Right renal cortex interstitium (tissue), 3 donors: Measurements from ENCODE around the gene MICAL2. TPM values are rescaled to one million over a fixed set of nuclear protein-coding genes. Genes with fewer than 3 reads are reported as not detected.

Experiments
- DNase-seq, 3 donors: peaks; one replicate each; pipeline ENCODE4 v3.0.0-alpha.2; 2013; ENCODE audit warnings: low read depth in 3 of 3, low spot score in 2 of 3
- polyA plus RNA-seq, 3 donors: library from polyadenylated mRNA; unstranded; fragments of 120-200 nt; gene quantifications; one replicate each; pipeline ENCODE4 v1.2.1, GENCODE V29; 2013; ENCODE audit not compliant: insufficient read length in 3 of 3

MICAL2 gene
- polyA plus RNA-seq, 3 donors = 6.7 to 8.3 (median 7.1) TPM

- DNase-seq = no peak
These were observed 129.0 kb downstream of the MICAL2 start for GRCh38 chr11:12239396-12239795.

DNA sequence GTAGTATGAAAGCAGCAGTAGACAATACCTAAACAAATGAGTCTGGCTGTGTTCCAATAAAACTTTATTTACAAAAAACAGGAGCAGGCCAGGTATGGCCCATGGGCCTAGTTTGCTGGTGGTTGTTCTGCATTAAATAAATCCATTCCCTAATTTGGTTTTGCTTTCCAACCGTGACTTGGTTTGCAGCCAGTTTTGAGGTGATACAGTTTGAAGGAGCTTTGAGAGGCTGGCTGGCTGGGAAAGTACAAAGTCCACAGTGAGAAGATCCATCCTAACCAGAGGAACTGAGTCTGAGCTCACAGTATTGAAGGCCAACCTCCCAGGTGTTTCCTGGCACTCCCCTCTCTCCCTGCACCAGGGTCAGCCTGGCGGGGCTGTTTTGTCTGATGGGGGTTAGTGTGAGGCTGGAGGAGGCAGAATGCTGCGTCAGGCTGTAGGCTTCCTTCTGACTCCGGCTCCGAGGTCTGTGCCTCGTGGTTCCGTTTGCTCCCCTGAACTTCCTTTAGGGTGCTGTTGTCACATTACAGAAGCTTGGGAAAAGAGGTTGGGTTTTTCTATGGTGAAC, 129.5 kb downstream of the MICAL2 start:
- DNase-seq = no peak

GRCh38 chr11:12240677-12241076, 130.3 kb downstream of the MICAL2 start:
- no peak for DNase-seq

GRCh38 chr11:12241401-12241800, 131.0 kb downstream of the MICAL2 start:
- no peak for DNase-seq

- DNase-seq = no peak
These were observed 131.7 kb downstream of the MICAL2 start for GRCh38 chr11:12241971-12242672.

DNA sequence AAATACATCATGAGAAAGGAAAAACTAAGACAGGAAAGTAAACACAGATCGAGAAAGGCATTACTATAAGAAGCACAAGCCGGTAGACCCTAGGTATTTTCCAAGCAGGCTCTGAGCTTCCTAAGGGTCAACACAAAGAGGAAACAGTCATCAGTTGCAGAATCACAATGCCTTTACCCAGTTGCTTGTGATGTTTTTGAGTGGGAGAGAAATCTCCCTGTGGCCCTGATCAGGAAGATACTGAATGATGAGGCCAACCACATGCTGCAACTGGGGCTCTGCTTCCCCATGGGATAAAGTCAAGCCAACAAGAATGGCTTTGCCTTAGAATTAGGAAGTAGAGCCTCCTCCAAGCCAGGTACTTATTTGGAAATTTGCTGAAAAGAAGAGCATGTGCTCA, 132.6 kb downstream of the MICAL2 start:
- DNase-seq = no peak

DNA sequence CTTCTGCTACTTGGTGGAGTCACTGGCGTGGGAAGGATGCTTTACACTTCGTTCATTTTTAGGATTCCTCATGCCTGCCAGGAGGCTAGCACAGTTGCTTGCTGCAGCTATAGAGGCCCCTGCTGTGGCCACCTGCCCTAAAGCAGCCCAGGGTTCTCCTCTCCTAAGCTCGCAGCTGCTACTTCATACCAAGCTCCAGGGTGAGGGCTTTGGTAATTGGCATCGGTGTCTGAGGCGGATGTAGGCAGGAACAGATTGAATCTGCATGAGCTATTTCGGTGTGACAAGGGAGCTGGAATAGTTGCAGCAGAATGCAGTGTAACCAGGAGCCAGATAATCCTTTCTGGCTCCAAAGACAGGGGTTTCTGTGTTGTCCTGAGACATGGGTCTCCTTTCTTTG, 133.1 kb downstream of the MICAL2 start:
- no peak for DNase-seq

DNA sequence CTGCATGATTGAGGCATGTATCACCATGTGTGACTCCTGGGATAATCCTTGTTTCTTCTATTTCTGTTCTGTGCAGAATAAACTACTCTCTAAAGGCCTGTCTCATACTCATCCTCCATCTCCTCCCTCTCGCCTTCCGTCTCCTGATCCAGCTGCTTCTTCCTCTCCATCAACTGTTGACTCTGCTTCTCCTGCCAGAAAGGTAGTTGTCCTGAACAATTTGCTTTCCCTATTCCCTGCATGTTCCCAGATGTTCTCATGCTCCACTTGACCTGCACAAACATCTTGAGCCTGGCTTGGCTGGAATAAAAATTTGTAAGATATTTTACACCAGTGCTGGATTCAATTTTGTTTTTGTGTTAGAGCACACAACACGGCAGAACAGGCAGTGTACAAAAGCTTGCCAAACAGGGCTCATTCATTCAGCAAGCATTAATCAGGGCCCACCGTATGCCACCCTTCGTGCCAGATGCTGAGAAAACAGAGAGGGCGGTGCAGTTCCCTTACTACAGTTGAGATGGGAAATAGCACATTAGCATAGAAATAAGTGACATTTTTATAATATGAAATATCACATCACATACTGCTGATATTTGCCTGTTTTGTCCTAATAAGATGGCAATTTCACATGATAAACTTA, 133.6 kb downstream of the MICAL2 start:
- DNase-seq = no peak

DNA sequence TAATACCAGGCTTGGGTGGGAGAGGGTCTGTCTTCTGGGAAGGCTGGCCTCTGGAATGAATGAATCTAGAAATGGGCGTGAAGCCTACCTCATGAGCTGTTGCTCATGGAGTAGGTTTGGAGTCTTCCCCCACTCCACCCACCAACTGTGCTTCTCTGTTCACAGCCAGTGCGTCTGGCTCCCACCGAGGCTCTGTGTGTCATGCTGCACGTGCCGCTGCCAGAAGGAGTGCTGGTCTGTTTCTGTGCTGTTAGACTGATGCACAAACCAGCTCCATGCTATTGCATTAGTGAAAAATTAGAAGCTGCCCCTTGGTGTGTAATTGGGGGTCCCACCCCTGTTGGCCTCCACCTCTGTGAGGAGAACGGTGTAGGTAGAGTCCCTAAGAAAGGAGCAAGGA, 134.7 kb downstream of the MICAL2 start:
- DNase-seq = no peak

- DNase-seq = no peak
These were observed 135.2 kb downstream of the MICAL2 start for GRCh38 chr11:12245549-12246016.

GRCh38 chr11:12246147-12246546, 135.8 kb downstream of the MICAL2 start:
- DNase-seq = no peak

DNA sequence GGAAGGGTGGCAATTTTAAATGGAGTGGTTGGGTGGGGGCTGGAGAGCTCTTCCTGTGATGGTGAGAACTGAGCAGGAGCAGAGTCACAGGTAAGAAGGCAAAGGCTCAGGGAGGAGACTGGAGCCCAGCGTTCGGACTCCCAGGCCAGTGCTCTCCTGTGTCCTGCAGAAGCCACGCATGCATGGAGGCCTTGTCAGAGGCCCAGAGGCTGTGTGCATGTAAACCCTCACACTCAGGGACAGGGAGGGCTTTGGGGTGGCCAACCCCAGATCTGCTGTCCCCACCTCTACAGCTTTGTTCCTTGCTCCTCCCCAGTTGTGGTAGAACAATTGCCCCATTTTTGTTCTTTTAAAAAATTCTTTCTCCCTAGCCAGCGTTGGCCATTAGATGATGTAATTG, 136.6 kb downstream of the MICAL2 start:
- no peak for DNase-seq

- no peak for DNase-seq
These were observed 137.3 kb downstream of the MICAL2 start for GRCh38 chr11:12247543-12248254.

DNA sequence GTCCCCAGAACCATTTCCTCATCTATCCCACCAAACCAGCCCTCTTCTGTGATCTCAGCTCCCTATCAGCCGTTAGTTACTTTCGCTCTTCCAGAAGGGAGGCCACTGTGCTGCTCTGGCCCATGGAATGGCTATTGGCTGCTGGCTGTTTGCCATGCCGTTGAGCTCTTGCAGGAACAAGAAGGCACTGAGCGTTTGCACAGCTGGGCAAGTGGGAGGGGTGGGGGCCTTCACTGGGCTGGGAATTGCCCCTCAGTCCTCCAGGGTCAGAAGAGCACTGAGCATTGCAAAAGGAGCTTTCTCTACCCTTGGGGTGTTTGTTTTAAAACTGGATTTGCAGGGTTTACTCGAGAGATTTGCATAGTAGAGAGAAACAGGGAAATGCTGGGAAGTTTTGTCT, 137.9 kb downstream of the MICAL2 start:
- DNase-seq = no peak

DNA sequence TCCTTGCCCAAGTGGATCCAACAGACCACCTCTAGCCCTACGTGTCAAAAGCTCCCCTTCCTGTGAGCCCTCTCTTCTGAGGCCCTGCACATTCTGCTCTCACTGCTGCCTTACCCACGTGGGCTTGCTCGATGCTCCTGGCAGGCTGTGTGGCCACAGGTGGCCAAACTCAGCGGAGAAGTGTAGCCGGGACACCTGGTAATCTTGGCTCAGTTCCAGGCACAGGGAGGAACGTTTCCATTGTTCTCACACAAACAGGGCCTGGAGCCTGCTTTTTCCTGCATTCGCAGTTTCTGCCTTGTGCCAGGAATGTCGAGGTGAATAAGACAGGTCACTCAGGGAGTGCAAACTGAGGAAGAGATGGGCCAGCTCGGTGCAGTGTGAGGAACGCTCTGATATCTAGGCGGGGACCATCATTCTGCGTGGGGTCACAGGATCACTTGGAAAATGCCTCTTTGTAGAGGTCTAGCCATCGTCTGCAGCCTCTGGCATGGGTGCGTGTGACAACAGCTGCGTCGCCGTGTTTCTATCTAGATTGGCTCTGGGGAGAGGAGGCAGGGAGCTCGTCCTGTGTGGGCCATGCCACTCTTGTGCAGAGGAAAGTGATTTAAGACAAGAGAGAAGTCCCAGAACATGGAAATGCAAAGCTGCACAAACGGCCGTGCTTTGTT, 139.3 kb downstream of the MICAL2 start:
- no peak for DNase-seq

DNA sequence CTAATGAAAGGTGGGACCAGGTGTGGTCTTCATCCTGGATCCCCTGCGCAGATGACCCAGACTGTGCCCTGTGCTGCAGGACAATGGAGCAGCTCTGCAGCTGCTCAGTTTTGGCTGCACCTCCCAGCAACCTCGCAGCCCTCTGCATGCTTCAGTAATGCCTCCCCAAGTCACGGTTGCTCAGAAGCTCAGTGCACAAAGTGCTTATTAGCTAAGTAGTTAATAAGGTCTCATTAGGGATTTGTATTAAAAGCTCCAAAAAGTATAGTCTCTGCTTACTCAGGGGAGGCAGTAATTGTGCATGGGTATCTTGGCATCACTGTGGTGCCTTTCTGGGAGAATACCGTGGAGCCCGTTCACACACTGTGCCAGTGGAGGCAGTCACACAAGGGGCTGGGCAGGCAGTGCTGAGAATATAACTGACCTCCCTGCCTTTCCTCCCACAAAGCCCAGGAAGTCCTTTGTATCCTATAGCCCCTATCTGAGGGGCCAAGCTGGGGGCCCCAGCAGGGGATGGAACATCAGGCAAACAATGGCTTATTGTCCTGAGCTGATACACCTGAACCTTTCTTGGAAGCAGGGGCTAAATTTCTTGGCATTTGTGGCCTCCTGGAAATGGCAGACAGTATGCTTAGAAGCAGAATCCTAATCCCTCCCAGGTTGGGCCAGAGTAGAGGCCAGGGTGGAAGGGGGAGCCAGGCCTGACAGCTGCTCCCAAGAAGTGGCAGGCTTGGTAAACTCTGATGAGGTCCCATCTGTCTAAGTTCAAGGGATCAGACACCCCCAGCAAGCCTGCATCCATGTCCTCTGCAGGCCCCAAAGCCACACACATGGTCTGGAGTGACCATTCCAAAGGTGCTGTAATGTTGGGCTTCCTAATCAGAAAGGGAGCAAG, 141.5 kb downstream of the MICAL2 start:
- DNase-seq = no peak

- no peak for DNase-seq
These were observed 143.5 kb downstream of the MICAL2 start for GRCh38 chr11:12253843-12254281.

GRCh38 chr11:12258451-12258850, 148.1 kb downstream of the MICAL2 start:
- no peak for DNase-seq

DNA sequence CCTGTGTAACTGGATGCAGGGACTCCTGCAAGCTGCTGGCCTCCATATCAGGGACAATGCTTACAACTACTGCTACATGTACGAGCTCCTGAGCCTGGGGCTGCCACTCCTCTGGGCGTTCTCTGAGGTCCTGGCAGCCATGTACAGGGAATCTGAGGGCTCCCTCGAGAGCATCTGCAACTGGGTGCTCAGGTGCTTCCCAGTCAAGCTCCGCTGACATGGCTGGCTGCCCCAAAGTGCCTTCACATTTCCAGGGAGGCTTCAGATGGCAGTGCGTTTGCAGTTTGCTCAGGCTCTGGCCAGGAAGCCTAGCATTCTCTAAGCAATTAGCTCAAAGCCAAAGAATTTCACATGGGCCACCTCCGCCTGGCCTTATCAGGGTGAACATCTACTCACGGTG, 149.6 kb downstream of the MICAL2 start:
- DNase-seq = no peak
